ENCODE measurements around the gene CALY. TPM values are rescaled to one million over a fixed set of nuclear protein-coding genes. Genes with fewer than 3 reads are reported as not detected.

CALY gene
- total RNA-seq, 2 donors from 2014 or later, result 0.75 to 1.3 TPM

DNA sequence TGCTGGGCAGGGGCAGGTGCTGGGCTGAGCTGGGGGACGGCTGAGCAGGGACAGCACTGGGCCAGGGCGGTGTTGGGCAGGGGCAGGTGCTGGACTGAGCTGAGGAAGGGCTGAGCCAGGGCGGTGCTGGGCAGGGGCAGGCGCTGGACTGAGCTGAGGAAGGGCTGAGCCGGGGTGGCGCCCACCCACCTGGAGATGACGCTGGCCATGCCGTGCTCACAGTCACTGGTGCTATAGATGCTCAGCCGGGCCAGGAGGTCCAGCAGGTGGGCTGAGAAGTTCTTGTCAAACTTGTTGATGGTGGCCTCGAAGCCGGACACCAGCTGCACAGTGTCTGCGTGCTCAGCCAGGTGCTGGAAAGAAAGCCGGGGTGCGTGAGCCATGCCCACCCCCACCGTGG, 55.6 kb downstream of the CALY start:
- H3K36me3 ChIP-seq (ENCODE audit: control insufficient read depth, insufficient read depth, low read length), result peaks cover 29% of the 10 kb centered on the region
- no peak overlapping the region for H3K9ac ChIP-seq (ENCODE audit: extremely low read depth, low read length, poor library complexity, severe bottlenecking)
- H3K36me3 Mint-ChIP-seq (ENCODE audit: low read depth), result peaks cover 36% of the 10 kb centered on the region
- DNase-seq, result no peak
- H3K9me3 ChIP-seq (ENCODE audit: control insufficient read depth, low read length), result no peaks in the 10 kb centered on the region
- peaks cover 2% of the 10 kb centered on the region for H3K27me3 Mint-ChIP-seq (ENCODE audit: insufficient read depth)
- no peaks in the 10 kb centered on the region for H3K4me1 ChIP-seq (ENCODE audit: control insufficient read depth, insufficient read depth, low read length)
- TF ChIP-seq, protein P1, sequence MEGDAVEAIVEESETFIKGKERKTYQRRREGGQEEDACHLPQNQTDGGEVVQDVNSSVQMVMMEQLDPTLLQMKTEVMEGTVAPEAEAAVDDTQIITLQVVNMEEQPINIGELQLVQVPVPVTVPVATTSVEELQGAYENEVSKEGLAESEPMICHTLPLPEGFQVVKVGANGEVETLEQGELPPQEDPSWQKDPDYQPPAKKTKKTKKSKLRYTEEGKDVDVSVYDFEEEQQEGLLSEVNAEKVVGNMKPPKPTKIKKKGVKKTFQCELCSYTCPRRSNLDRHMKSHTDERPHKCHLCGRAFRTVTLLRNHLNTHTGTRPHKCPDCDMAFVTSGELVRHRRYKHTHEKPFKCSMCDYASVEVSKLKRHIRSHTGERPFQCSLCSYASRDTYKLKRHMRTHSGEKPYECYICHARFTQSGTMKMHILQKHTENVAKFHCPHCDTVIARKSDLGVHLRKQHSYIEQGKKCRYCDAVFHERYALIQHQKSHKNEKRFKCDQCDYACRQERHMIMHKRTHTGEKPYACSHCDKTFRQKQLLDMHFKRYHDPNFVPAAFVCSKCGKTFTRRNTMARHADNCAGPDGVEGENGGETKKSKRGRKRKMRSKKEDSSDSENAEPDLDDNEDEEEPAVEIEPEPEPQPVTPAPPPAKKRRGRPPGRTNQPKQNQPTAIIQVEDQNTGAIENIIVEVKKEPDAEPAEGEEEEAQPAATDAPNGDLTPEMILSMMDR (conservative IDR thresholded peaks at IDR 0.05), result no peak
- no peak overlapping the region for H3K4me3 Mint-ChIP-seq
- H3K9me3 Mint-ChIP-seq, result no peaks in the 10 kb centered on the region
- H3K27ac Mint-ChIP-seq, result no peak overlapping the region
- 95 to 97% methylated on average over 8 to 13 of the region's 15 CpGs for WGBS, 2 experiments (ENCODE audit: insufficient coverage in 1 of 2, insufficient read length in 1 of 2)
- H3K27me3 ChIP-seq (ENCODE audit: control insufficient read depth, insufficient read depth, low read length, poor library complexity, severe bottlenecking), result peaks cover 5% of the 10 kb centered on the region
- H3K4me1 Mint-ChIP-seq, result no peaks in the 10 kb centered on the region
- no peak overlapping the region for H3K27ac ChIP-seq (ENCODE audit: low read depth, low read length)
- H3K4me3 ChIP-seq (ENCODE audit: low read length), result no peak overlapping the region

DNA sequence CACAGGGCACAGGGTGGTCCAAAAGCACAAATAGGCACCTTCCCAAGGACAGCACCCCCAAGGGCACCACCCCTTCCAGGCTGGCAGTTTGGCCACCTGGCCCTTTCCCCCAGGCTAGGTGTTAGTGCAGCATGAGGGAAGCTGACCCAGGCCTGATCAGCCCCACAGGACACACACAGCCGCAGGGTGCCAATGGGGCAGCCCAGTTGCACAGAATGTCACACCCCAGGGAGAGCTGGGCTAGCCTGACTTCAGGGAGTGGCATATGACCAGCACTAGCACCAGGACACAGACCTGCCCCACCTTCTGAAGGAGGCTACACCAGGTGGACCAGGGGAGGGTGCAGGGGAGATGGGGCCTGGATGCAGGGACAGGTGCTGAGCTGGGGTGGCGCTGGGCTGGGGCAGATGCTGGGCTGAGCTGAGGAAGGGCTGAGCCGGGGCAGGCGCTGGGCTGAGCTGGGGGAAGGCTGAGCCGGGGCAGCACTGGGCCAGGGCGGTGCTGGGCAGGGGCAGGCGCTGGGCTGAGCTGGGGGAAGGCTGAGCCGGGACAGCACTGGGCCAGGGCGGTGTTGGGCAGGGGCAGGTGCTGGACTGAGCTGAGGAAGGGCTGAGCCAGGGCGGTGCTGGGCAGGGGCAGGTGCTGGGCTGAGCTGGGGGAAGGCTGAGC, 56.2 kb downstream of the CALY start:
- no peaks in the 10 kb centered on the region for H3K9me3 Mint-ChIP-seq
- H3K9me3 ChIP-seq (ENCODE audit: control insufficient read depth, low read length), result no peaks in the 10 kb centered on the region
- H3K27me3 Mint-ChIP-seq (ENCODE audit: insufficient read depth), result peaks cover 6% of the 10 kb centered on the region
- no peak overlapping the region for H3K4me3 Mint-ChIP-seq
- DNase-seq, result no peak
- H3K27ac ChIP-seq (ENCODE audit: low read depth, low read length), result no peak overlapping the region
- no peaks in the 10 kb centered on the region for H3K4me1 ChIP-seq (ENCODE audit: control insufficient read depth, insufficient read depth, low read length)
- peaks cover 9% of the 10 kb centered on the region for H3K27me3 ChIP-seq (ENCODE audit: control insufficient read depth, insufficient read depth, low read length, poor library complexity, severe bottlenecking)
- peaks cover 24% of the 10 kb centered on the region for H3K36me3 ChIP-seq (ENCODE audit: control insufficient read depth, insufficient read depth, low read length)
- no peak overlapping the region for H3K4me3 ChIP-seq (ENCODE audit: low read length)
- H3K27ac Mint-ChIP-seq, result no peak overlapping the region
- 92 to 93% methylated on average over 6 to 10 of the region's 10 CpGs for WGBS, 2 experiments (ENCODE audit: insufficient coverage in 1 of 2, insufficient read length in 1 of 2)
- H3K9ac ChIP-seq (ENCODE audit: extremely low read depth, low read length, poor library complexity, severe bottlenecking), result no peak overlapping the region
- TF ChIP-seq, protein P1 (conservative IDR thresholded peaks at IDR 0.05), result no peak
- H3K4me1 Mint-ChIP-seq, result no peaks in the 10 kb centered on the region
- H3K36me3 Mint-ChIP-seq (ENCODE audit: low read depth), result peaks cover 30% of the 10 kb centered on the region

DNA sequence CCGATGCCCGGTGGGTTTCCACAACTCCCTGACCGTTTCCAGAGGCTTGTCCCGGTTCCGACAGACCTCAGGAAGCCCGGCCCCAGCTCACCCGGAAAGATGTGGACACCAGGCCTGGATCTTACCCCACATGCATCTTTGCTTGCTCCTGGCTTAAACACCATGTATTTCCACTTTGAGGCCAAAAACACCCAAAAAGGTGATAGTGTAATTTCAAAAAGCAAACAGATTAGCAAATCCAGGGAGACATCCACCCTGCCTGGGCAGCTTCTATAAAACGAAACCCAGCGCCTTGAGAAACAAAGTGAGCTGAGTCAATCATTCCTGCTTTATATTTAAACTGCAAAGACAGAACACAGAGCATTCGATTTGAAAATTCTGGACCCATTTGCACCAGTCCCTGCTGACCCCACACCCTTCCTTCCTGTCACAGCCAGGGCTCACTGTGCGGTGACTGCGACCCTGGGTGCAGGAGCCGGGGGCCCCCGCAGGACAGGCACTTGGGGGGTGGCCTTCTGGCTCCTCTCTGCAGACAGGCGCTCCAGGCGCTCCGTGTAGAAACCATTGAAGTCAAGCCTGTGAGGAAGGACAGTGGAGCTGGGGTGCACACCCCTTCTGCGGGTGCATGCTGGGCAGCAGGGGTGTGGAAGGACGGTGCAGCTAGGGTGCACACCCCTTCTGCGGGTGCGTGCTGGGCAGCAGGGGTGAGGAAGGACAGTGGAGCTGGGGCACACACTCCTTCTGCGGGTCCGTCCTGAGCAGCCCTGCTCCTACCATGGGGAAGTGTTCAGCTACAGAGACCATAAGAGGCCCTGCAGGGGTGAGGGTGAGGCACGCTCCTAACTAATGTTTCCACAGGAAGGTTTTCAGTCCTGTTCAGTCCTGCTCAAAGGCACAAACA, 57.1 kb downstream of the CALY start:
- Histone ChIP-seq H3K4me1 (ENCODE audit: control insufficient read depth, insufficient read depth, low read length) (peaks cover 4% of the 10 kb centered on the region), H3K27ac (ENCODE audit: low read depth, low read length) (no peak overlapping the region), H3K9me3 (ENCODE audit: control insufficient read depth, low read length) (no peaks in the 10 kb centered on the region), H3K27me3 (ENCODE audit: control insufficient read depth, insufficient read depth, low read length, poor library complexity, severe bottlenecking) (peaks cover 9% of the 10 kb centered on the region), H3K36me3 (ENCODE audit: control insufficient read depth, insufficient read depth, low read length) (peaks cover 14% of the 10 kb centered on the region), H3K9ac (ENCODE audit: extremely low read depth, low read length, poor library complexity, severe bottlenecking) (no peak overlapping the region), H3K4me3 (ENCODE audit: low read length) (no peak overlapping the region)
- H3K27me3 Mint-ChIP-seq (ENCODE audit: insufficient read depth), result peaks cover 6% of the 10 kb centered on the region
- H3K4me1 Mint-ChIP-seq, result no peaks in the 10 kb centered on the region
- peaks cover 20% of the 10 kb centered on the region for H3K36me3 Mint-ChIP-seq (ENCODE audit: low read depth)
- no peak overlapping the region for H3K4me3 Mint-ChIP-seq
- no peak for DNase-seq
- H3K9me3 Mint-ChIP-seq, result no peaks in the 10 kb centered on the region
- H3K27ac Mint-ChIP-seq, result no peak overlapping the region
- TF ChIP-seq, protein P1 (conservative IDR thresholded peaks at IDR 0.05), result no peak
- WGBS, 2 experiments (ENCODE audit: insufficient coverage in 1 of 2, insufficient read length in 1 of 2), result 90 to 92% methylated on average over 11 to 24 of the region's 24 CpGs

All from endodermal cell (in vitro differentiated cells).